ENCODE results near the gene CBX1. TPM values are rescaled to one million over a fixed set of nuclear protein-coding genes. Genes with fewer than 3 reads are reported as not detected.

Gene CBX1
- total and polyA plus RNA-seq, 10 of the 15 experiments (the other 5 are each of a cell fraction or from before 2014, with no cell fraction given) = 11.8 to 99.2 (median 43.5) TPM

DNA sequence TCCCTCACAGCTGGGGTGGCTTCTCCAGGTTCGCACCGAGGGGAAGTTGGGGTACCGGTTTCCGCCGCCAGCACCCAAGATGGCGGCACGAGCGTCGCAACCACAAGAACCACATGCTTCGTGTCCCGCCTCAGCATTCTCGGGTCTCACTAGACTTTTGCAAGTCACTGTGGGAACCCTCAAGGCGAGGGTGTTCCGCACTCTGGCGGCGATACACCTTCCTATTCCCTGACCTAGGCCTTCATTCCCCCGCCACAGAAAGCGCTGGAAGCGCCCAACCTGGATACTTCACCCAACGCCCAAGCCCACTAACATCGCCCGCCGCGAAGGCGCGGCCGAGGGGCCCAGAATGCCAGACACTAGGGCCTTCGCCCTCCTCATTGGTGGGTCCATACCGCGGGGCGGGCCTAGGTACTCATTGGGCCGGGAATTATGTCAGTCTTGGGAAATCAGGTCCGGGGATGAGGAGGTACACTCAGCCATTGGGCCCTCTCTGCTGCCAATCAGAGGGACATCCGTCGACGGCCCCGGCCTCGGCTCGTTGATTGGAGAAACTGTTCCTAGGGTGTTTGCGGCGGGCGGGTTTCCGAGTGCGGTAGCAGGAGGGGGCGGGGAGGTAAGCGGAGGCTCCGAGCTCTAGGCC, 53.4 kb downstream of the CBX1 start, which contains the start of gene NFE2L1 (continued):
- TF ChIP-seq NRF1 (conservative IDR thresholded peaks at IDR 0.05; ENCODE audit: low read depth, low read length) = no peak; the same call in 1 of the 2 replicates
- TF ChIP-seq, protein P1, sequence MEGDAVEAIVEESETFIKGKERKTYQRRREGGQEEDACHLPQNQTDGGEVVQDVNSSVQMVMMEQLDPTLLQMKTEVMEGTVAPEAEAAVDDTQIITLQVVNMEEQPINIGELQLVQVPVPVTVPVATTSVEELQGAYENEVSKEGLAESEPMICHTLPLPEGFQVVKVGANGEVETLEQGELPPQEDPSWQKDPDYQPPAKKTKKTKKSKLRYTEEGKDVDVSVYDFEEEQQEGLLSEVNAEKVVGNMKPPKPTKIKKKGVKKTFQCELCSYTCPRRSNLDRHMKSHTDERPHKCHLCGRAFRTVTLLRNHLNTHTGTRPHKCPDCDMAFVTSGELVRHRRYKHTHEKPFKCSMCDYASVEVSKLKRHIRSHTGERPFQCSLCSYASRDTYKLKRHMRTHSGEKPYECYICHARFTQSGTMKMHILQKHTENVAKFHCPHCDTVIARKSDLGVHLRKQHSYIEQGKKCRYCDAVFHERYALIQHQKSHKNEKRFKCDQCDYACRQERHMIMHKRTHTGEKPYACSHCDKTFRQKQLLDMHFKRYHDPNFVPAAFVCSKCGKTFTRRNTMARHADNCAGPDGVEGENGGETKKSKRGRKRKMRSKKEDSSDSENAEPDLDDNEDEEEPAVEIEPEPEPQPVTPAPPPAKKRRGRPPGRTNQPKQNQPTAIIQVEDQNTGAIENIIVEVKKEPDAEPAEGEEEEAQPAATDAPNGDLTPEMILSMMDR (IDR thresholded peaks at IDR 0.05 in 2 of 3, conservative IDR thresholded peaks at IDR 0.05 in 1 of 3; ENCODE audit: control insufficient read depth in 2 of 3, extremely low read depth in 1 of 3, insufficient read depth in 1 of 3, low read depth in 3 of 3, low read length in 3 of 3) = no peak
- TF ChIP-seq POLR2AphosphoS2 (IDR thresholded peaks at IDR 0.05; ENCODE audit: low read depth, low read length) = peak; percentile 81; the same call in 1 of the 2 replicates
- peak; percentile 91 for TF ChIP-seq MYC (IDR thresholded peaks at IDR 0.05; ENCODE audit: insufficient read depth, insufficient read length, insufficient replicate concordance, low read length, severe bottlenecking)
- TF ChIP-seq RCOR1 (conservative IDR thresholded peaks at IDR 0.05; ENCODE audit: low read depth, low read length) = no peak
- TF ChIP-seq FOS (IDR thresholded peaks at IDR 0.05; ENCODE audit: borderline replicate concordance, extremely low read depth, insufficient read length) = peak; percentile 71
- TF ChIP-seq, protein P2, sequence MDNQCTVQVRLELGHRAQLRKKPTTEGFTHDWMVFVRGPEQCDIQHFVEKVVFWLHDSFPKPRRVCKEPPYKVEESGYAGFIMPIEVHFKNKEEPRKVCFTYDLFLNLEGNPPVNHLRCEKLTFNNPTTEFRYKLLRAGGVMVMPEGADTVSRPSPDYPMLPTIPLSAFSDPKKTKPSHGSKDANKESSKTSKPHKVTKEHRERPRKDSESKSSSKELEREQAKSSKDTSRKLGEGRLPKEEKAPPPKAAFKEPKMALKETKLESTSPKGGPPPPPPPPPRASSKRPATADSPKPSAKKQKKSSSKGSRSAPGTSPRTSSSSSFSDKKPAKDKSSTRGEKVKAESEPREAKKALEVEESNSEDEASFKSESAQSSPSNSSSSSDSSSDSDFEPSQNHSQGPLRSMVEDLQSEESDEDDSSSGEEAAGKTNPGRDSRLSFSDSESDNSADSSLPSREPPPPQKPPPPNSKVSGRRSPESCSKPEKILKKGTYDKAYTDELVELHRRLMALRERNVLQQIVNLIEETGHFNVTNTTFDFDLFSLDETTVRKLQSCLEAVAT (IDR thresholded peaks at IDR 0.05) = peak; percentile 98
- no peak for TF ChIP-seq CEBPB (IDR thresholded peaks at IDR 0.05; ENCODE audit: borderline replicate concordance in 1 of 2, low read depth in 2 of 2, low read length in 2 of 2)
- peak; percentile 51 for TF ChIP-seq SIX5 (IDR thresholded peaks at IDR 0.05; ENCODE audit: low read depth, low read length, severe bottlenecking)
- TF ChIP-seq JUND (IDR thresholded peaks at IDR 0.05; ENCODE audit: low read depth, low read length) = no peak
- peak; percentile 64 for TF ChIP-seq MTA2 (IDR thresholded peaks at IDR 0.05; ENCODE audit: low read depth)
- TF ChIP-seq, protein P3, sequence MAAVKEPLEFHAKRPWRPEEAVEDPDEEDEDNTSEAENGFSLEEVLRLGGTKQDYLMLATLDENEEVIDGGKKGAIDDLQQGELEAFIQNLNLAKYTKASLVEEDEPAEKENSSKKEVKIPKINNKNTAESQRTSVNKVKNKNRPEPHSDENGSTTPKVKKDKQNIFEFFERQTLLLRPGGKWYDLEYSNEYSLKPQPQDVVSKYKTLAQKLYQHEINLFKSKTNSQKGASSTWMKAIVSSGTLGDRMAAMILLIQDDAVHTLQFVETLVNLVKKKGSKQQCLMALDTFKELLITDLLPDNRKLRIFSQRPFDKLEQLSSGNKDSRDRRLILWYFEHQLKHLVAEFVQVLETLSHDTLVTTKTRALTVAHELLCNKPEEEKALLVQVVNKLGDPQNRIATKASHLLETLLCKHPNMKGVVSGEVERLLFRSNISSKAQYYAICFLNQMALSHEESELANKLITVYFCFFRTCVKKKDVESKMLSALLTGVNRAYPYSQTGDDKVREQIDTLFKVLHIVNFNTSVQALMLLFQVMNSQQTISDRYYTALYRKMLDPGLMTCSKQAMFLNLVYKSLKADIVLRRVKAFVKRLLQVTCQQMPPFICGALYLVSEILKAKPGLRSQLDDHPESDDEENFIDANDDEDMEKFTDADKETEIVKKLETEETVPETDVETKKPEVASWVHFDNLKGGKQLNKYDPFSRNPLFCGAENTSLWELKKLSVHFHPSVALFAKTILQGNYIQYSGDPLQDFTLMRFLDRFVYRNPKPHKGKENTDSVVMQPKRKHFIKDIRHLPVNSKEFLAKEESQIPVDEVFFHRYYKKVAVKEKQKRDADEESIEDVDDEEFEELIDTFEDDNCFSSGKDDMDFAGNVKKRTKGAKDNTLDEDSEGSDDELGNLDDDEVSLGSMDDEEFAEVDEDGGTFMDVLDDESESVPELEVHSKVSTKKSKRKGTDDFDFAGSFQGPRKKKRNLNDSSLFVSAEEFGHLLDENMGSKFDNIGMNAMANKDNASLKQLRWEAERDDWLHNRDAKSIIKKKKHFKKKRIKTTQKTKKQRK (IDR thresholded peaks at IDR 0.05; ENCODE audit: low read depth, low read length) = peak; percentile 94
- TF ChIP-seq KLF5 (IDR thresholded peaks at IDR 0.05; ENCODE audit: partially characterized antibody) = peak; percentile 76
- no peak for TF ChIP-seq PAX5 (IDR thresholded peaks at IDR 0.05; ENCODE audit: borderline replicate concordance, low read depth, low read length)
- peak; percentile 98 for TF ChIP-seq POLR2AphosphoS5 (IDR thresholded peaks at IDR 0.05; ENCODE audit: low read length)
- TF ChIP-seq MEF2B (IDR thresholded peaks at IDR 0.05; ENCODE audit: partially characterized antibody, poor library complexity, severe bottlenecking) = peak; percentile 43
- TF ChIP-seq, protein P4, sequence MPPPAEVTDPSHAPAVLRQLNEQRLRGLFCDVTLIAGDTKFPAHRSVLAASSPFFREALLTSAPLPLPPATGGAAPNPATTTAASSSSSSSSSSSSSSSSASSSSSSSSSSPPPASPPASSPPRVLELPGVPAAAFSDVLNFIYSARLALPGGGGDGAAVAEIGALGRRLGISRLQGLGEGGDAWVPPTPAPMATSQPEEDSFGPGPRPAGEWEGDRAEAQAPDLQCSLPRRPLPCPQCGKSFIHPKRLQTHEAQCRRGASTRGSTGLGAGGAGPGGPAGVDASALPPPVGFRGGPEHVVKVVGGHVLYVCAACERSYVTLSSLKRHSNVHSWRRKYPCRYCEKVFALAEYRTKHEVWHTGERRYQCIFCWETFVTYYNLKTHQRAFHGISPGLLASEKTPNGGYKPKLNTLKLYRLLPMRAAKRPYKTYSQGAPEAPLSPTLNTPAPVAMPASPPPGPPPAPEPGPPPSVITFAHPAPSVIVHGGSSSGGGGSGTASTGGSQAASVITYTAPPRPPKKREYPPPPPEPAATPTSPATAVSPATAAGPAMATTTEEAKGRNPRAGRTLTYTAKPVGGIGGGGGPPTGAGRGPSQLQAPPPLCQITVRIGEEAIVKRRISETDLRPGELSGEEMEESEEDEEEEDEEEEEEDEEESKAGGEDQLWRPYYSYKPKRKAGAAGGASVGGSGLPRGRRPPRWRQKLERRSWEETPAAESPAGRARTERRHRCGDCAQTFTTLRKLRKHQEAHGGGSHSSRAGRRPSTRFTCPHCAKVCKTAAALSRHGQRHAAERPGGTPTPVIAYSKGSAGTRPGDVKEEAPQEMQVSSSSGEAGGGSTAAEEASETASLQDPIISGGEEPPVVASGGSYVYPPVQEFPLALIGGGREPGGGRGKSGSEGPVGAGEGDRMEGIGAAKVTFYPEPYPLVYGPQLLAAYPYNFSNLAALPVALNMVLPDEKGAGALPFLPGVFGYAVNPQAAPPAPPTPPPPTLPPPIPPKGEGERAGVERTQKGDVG (CRISPR knock-in tag; IDR thresholded peaks at IDR 0.05) = no peak
- peak; percentile 97 for TF ChIP-seq NFYB (IDR thresholded peaks at IDR 0.05; ENCODE audit: insufficient read depth, low read depth, low read length)
- peak; percentile 88 for TF ChIP-seq GABPA (IDR thresholded peaks at IDR 0.05; ENCODE audit: low read depth)
